Loucy (cell line): Measurements from ENCODE around the gene CCDC91.

Experiments used
- CTCF ChIP-seq: fragments of 200-600 bp; sonication (generic); conservative IDR thresholded peaks from 2 replicates; pipeline ENCODE4 v1.5.1; 2014; ENCODE audit warnings: mild to moderate bottlenecking, antibody characterized with exemption, low read length
- EZH2phosphoT487 ChIP-seq: fragments of 200-600 bp; IDR thresholded peaks from 2 replicates; pipeline ENCODE4 v1.6.1; 2018; ENCODE audit warnings: antibody characterized with exemption, mild to moderate bottlenecking, moderate library complexity, borderline replicate concordance

- no peak for TF ChIP-seq CTCF
- TF ChIP-seq EZH2phosphoT487: no peak
Observed at GRCh38 chr12:28550757-28551704, 360.8 kb downstream of the CCDC91 start.
